Panc1 (cell line): ENCODE measurements around the gene RAPGEF1. TPM values are rescaled to one million over a fixed set of nuclear protein-coding genes. Genes with fewer than 3 reads are reported as not detected.
A peak's percentile ranks its signal among the peaks of the same experiment; 100 is the strongest.

Experiments
- ATAC-seq: fragments of 200-7000 bp; cut with Tn5 transposase; 2 replicates; pipeline ENCODE4 v1.9.1; 2020; ENCODE audit warnings: mild to moderate bottlenecking, moderate library complexity
- BruUV-seq: library from RNA; stranded (reverse); fragments of 400-500 nt; replicated peaks from 2 replicates; lab custom pipeline; 2021; lab: Mats Ljungman, UMichigan
- CTCF ChIA-PET: fragments of 300-600 bp; sonication (Branson Sonifier 250); formaldehyde crosslinking; loops from one replicate; lab custom pipeline; 2022; ENCODE audit warnings: antibody characterized with exemption; lab: Charles Lee
- POLR2A ChIA-PET: fragments of 300-600 bp; sonication (Branson Sonifier 250); formaldehyde crosslinking; loops from one replicate; lab custom pipeline; 2022; ENCODE audit warnings: antibody characterized with exemption; lab: Charles Lee
- DNase-seq: peaks from one replicate; pipeline ENCODE4 v3.0.0-alpha.2; 2010; ENCODE audit warnings: low read depth, low spot score
- H3K27ac ChIP-seq: 2 replicates; pipeline ENCODE4 v1.5.1; 2011; ENCODE audit warnings: mild to moderate bottlenecking, low read length, inconsistent platforms
- H3K27me3 ChIP-seq: fragments of 200-500 bp; sonication (Bioruptor generic); 2 replicates; pipeline ENCODE4 v1.6.0; 2014; ENCODE audit warnings: low read length, inconsistent platforms; ENCODE audit not compliant: control insufficient read depth, insufficient read depth
- H3K36me3 ChIP-seq: fragments of 200-500 bp; sonication (Bioruptor generic); 2 replicates; pipeline ENCODE4 v1.5.1; 2014; ENCODE audit warnings: inconsistent platforms, mild to moderate bottlenecking, low read length, moderate library complexity; ENCODE audit not compliant: control insufficient read depth, insufficient read depth
- H3K4me1 ChIP-seq: 2 replicates; pipeline ENCODE4 v1.5.1; 2011; ENCODE audit warnings: inconsistent platforms, mild to moderate bottlenecking, low read length, moderate library complexity; ENCODE audit not compliant: control insufficient read depth, insufficient read depth
- H3K4me3 ChIP-seq, 2 experiments: 2 replicates each; pipeline ENCODE4 v1.5.1; 2011 to 2012; ENCODE audit warnings: low read depth in 2 of 2, low read length in 2 of 2, mild to moderate bottlenecking in 2 of 2, inconsistent platforms in 1 of 2, moderate library complexity in 1 of 2
- H3K9me3 ChIP-seq: fragments of 200-500 bp; sonication (Bioruptor generic); 2 replicates; pipeline ENCODE4 v1.5.1; 2014; ENCODE audit warnings: low read depth, mild to moderate bottlenecking, inconsistent platforms, low read length, moderate library complexity; ENCODE audit not compliant: control insufficient read depth, insufficient read depth
- CTCF ChIP-seq: fragments of 450-650 bp; IDR thresholded peaks from 2 replicates; pipeline ENCODE4 v1.5.1; 2017; ENCODE audit warnings: mild to moderate bottlenecking
- POLR2AphosphoS5 ChIP-seq: IDR thresholded peaks from 2 replicates; pipeline ENCODE4 v1.6.1; 2012; ENCODE audit warnings: mild to moderate bottlenecking, low read depth, low read length, moderate library complexity
- REST ChIP-seq, 2 experiments: IDR thresholded peaks; 2 replicates each; pipeline ENCODE4 v1.6.1; 2011 to 2012; ENCODE audit warnings: low read depth in 2 of 2, control low read depth in 1 of 2, low read length in 1 of 2, mild to moderate bottlenecking in 1 of 2, moderate library complexity in 1 of 2; ENCODE audit not compliant: insufficient read depth in 1 of 2
- SIN3A ChIP-seq: IDR thresholded peaks from 2 replicates; pipeline ENCODE4 v1.6.1; 2012; ENCODE audit warnings: low read depth, mild to moderate bottlenecking, low read length, moderate library complexity, borderline replicate concordance; ENCODE audit not compliant: insufficient read depth
- TCF7L2 ChIP-seq: IDR thresholded peaks from 2 replicates; pipeline ENCODE4 v1.6.1; 2011; ENCODE audit warnings: mild to moderate bottlenecking, low read depth, low read length, inconsistent platforms
- in situ Hi-C: cut with HindIII; loops from 2 replicates; pipeline ENCODE4 v1.10.0; 2016; ENCODE audit warnings: low sequenced_read_pairs, low pct_unique_long_range_greater_than_20kb
- intact Hi-C: fragments of 100-400 bp; cut with micrococcal nuclease; formaldehyde crosslinking; loops from one replicate; pipeline ENCODE4 v1.10.0; 2022; ENCODE audit not compliant: unreplicated experiment
- total RNA-seq: library from RNA; stranded (reverse); gene quantifications from one replicate; pipeline ENCODE4 v1.2.1, GENCODE V29; 2021; ENCODE audit not compliant: unreplicated experiment

Gene RAPGEF1
- total RNA-seq, 1 experiment from 2014 or later = 86.8 TPM

- DNase-seq (no peak), ATAC-seq (no peak)
- intact Hi-C loops (no loop called here), in situ Hi-C loops (no loop called here)
- Histone ChIP-seq H3K27me3 (no peaks in the 10 kb centered on the region), H3K4me1 (peaks cover 9% of the 10 kb centered on the region; the same call in 1 of the 2 replicates), H3K4me3 (no peak overlapping the region), H3K9me3 (no peaks in the 10 kb centered on the region), H3K27ac (no peak overlapping the region), H3K36me3 (no peaks in the 10 kb centered on the region)
- ChIA-PET POLR2A (no interaction called here), CTCF (no interaction called here)
- TF ChIP-seq TCF7L2 (no peak), SIN3A (no peak), REST (IDR thresholded peaks at IDR 0.05; ENCODE audit: insufficient read depth in 1 of 2, low read depth in 2 of 2, low read length in 1 of 2) (no peak), POLR2AphosphoS5 (no peak), CTCF (no peak)
- no TSS peak for BruUV-seq
Measured at GRCh38 chr9:131720330-131720729, 19.5 kb downstream of the RAPGEF1 start.

- TF ChIP-seq CTCF (no peak), SIN3A (no peak), REST (IDR thresholded peaks at IDR 0.05; ENCODE audit: insufficient read depth in 1 of 2, low read depth in 2 of 2, low read length in 1 of 2) (no peak), POLR2AphosphoS5 (no peak), TCF7L2 (no peak)
- H3K36me3 ChIP-seq = no peaks in the 10 kb centered on the region
- H3K27me3 ChIP-seq = no peaks in the 10 kb centered on the region
- DNase-seq = no peak
- ATAC-seq = no peak
- H3K27ac ChIP-seq = 0 out of 2 replicates have a peak overlapping the region, but pooled peaks have one; percentile 29
- H3K9me3 ChIP-seq = no peaks in the 10 kb centered on the region
- no TSS peak for BruUV-seq
- in situ Hi-C loops (no loop called here), intact Hi-C loops (no loop called here)
- H3K4me3 ChIP-seq = no peak overlapping the region
- peaks cover 9% of the 10 kb centered on the region; the same call in 1 of the 2 replicates for H3K4me1 ChIP-seq
- ChIA-PET CTCF (no interaction called here), POLR2A (no interaction called here)
Measured at GRCh38 chr9:131719262-131719908, 20.5 kb downstream of the RAPGEF1 start.
